Endodermal cell (in vitro differentiated cells): ENCODE data around the gene SPOP. TPM values are rescaled to one million over a fixed set of nuclear protein-coding genes. Genes with fewer than 3 reads are reported as not detected.

Experiments used
- DNase-seq: peaks from one replicate; pipeline ENCODE4 v3.0.0-alpha.2; 2017
- H3K27ac ChIP-seq: 2 replicates; pipeline ENCODE4 v1.5.1; 2013; ENCODE audit warnings: mild to moderate bottlenecking, low read depth, low read length, moderate library complexity
- H3K27me3 ChIP-seq: 2 replicates; pipeline ENCODE4 v1.6.1; 2013; ENCODE audit warnings: mild to moderate bottlenecking, low read length, moderate library complexity; ENCODE audit not compliant: insufficient read depth, control insufficient read depth, poor library complexity, severe bottlenecking
- H3K36me3 ChIP-seq: 2 replicates; pipeline ENCODE4 v1.7.0; 2013; ENCODE audit warnings: mild to moderate bottlenecking, low read length, moderate library complexity; ENCODE audit not compliant: control insufficient read depth, insufficient read depth
- H3K4me1 ChIP-seq: one replicate; pipeline ENCODE4 v1.7.0; 2013; ENCODE audit warnings: low read length; ENCODE audit not compliant: control insufficient read depth, insufficient read depth
- H3K4me3 ChIP-seq: 2 replicates; pipeline ENCODE4 v1.5.1; 2013; ENCODE audit warnings: mild to moderate bottlenecking, low read length, moderate library complexity
- H3K9ac ChIP-seq: 2 replicates; pipeline ENCODE4 v1.6.1; 2013; ENCODE audit warnings: mild to moderate bottlenecking, low read length, moderate library complexity; ENCODE audit not compliant: poor library complexity, severe bottlenecking; ENCODE audit errors: extremely low read depth
- H3K9me3 ChIP-seq: 2 replicates; pipeline ENCODE4 v1.6.1; 2013; ENCODE audit warnings: mild to moderate bottlenecking, low read length, moderate library complexity; ENCODE audit not compliant: control insufficient read depth
- H3K27ac Mint-ChIP-seq: 2 replicates; pipeline ENCODE4 v1.8.0; 2020; ENCODE audit warnings: mixed read lengths
- H3K27me3 Mint-ChIP-seq: 2 replicates; pipeline ENCODE4 v1.8.0; 2021; ENCODE audit warnings: mild to moderate bottlenecking, mixed read lengths; ENCODE audit not compliant: insufficient read depth
- H3K36me3 Mint-ChIP-seq: 2 replicates; pipeline ENCODE4 v1.8.0; 2020; ENCODE audit warnings: low read depth, mixed read lengths
- H3K4me1 Mint-ChIP-seq: 2 replicates; pipeline ENCODE4 v1.8.0; 2020; ENCODE audit warnings: mixed read lengths
- H3K4me3 Mint-ChIP-seq: 2 replicates; pipeline ENCODE4 v1.8.0; 2020; ENCODE audit warnings: mild to moderate bottlenecking, moderate library complexity, mixed read lengths
- H3K9me3 Mint-ChIP-seq: 2 replicates; pipeline ENCODE4 v1.8.0; 2020; ENCODE audit warnings: mild to moderate bottlenecking, mixed read lengths
- CTCF ChIP-seq: fragments of 200-600 bp; sonication (generic); conservative IDR thresholded peaks from 2 replicates; pipeline ENCODE4 v1.5.0; 2021; ENCODE audit warnings: antibody characterized with exemption, mild to moderate bottlenecking
- WGBS, 2 experiments: methylation state at CpG; one replicate each; pipeline versions ENCODE4 v1.1.5 to v1.1.7; 2013; ENCODE audit warnings: missing lambda C conversion rate in 2 of 2, mixed read lengths in 1 of 2; ENCODE audit not compliant: insufficient coverage in 1 of 2, insufficient read length in 1 of 2; 5-methylcytosine and 5-hydroxymethylcytosine counted together
- total RNA-seq, 2 donors: library from RNA; stranded (reverse); fragmentation: NEBNext Ultra II Directional in 1 of 2; extraction: Animal tissue kit (Norgen Biotek cat#: 25700) in 1 of 2; gene quantifications; 2 replicates in 1 of 2; 3 replicates in 1 of 2; pipeline ENCODE4 v1.2.1, GENCODE V29; 2021

The SPOP gene
- total RNA-seq, 2 donors from 2014 or later: 39.9 to 41.3 TPM

GRCh38 chr17:49576917-49577649 is 100.8 kb downstream of the SPOP start:
- 0 to 20% methylated on average over 7 to 22 of the region's 22 CpGs for WGBS, 2 experiments
- H3K4me1 ChIP-seq: no peaks in the 10 kb centered on the region
- peak overlapping the region; percentile 83 for H3K4me3 ChIP-seq
- no peak for TF ChIP-seq CTCF
- no peaks in the 10 kb centered on the region for H3K4me1 Mint-ChIP-seq
- H3K27me3 Mint-ChIP-seq: peaks cover 47% of the 10 kb centered on the region
- H3K27me3 ChIP-seq: peaks cover 49% of the 10 kb centered on the region
- H3K27ac Mint-ChIP-seq: peak overlapping the region; percentile 77
- peak overlapping the region; percentile 84 for H3K4me3 Mint-ChIP-seq
- H3K9ac ChIP-seq: peak overlapping the region; percentile 36
- H3K27ac ChIP-seq: no peak overlapping the region
- no peaks in the 10 kb centered on the region for H3K9me3 ChIP-seq
- DNase-seq: no peak
- H3K36me3 ChIP-seq: no peaks in the 10 kb centered on the region
- no peaks in the 10 kb centered on the region for H3K36me3 Mint-ChIP-seq
- no peaks in the 10 kb centered on the region for H3K9me3 Mint-ChIP-seq

GRCh38 chr17:49576088-49576916 is 101.6 kb downstream of the SPOP start:
- H3K27ac ChIP-seq: no peak overlapping the region
- H3K4me1 ChIP-seq: no peaks in the 10 kb centered on the region
- H3K27me3 Mint-ChIP-seq: peaks cover 55% of the 10 kb centered on the region
- no peak for TF ChIP-seq CTCF
- no peaks in the 10 kb centered on the region for H3K4me1 Mint-ChIP-seq
- peak overlapping the region; percentile 84 for H3K4me3 Mint-ChIP-seq
- peak overlapping the region; percentile 83 for H3K4me3 ChIP-seq
- H3K27ac Mint-ChIP-seq: no peak overlapping the region
- H3K9me3 Mint-ChIP-seq: no peaks in the 10 kb centered on the region
- peaks cover 57% of the 10 kb centered on the region for H3K27me3 ChIP-seq
- H3K36me3 ChIP-seq: no peaks in the 10 kb centered on the region
- no peaks in the 10 kb centered on the region for H3K9me3 ChIP-seq
- 0 to 1% methylated on average over 6 to 65 of the region's 68 CpGs for WGBS, 2 experiments
- peak; percentile 96 for DNase-seq
- H3K9ac ChIP-seq: peak overlapping the region; percentile 36
- H3K36me3 Mint-ChIP-seq: no peaks in the 10 kb centered on the region

- WGBS, 2 experiments: 0% methylated on average over 7 to 55 of the region's 55 CpGs
- Mint-ChIP-seq H3K4me3 (peak within 1 kb of the TSS; percentile 84), H3K4me1 (no peaks in the 10 kb centered on the region), H3K27me3 (peaks cover 61% of the 10 kb centered on the region), H3K9me3 (no peaks in the 10 kb centered on the region), H3K27ac (no peak within 1 kb of the TSS), H3K36me3 (no peaks in the 10 kb centered on the region)
- TF ChIP-seq CTCF: peak; percentile 80
- no peak within 1 kb of the TSS for H3K27ac ChIP-seq
- H3K4me3 ChIP-seq: peak within 1 kb of the TSS; percentile 83
- no peaks in the 10 kb centered on the region for H3K4me1 ChIP-seq
- peak; percentile 98 for DNase-seq
- no peaks in the 10 kb centered on the region for H3K36me3 ChIP-seq
- H3K9me3 ChIP-seq: no peaks in the 10 kb centered on the region
- peaks cover 63% of the 10 kb centered on the region for H3K27me3 ChIP-seq
- H3K9ac ChIP-seq: peak within 1 kb of the TSS; percentile 36
Observed at GRCh38 chr17:49575679-49576087, 102.2 kb downstream of the SPOP start, which contains the start of gene NXPH3. Gene NXPH3 (plus strand): TSS chr17:49575871. CDS start chr17:49576220, 349 bp downstream.
